Smooth muscle cell (in vitro differentiated cells): ENCODE results near the gene CBLB. TPM values are rescaled to one million over a fixed set of nuclear protein-coding genes. Genes with fewer than 3 reads are reported as not detected.

Experiments
- DNase-seq: peaks from one replicate; lab custom pipeline; 2025; ENCODE audit not compliant: unreplicated experiment; lab: John Stamatoyannopoulos, UW
- H2AFZ ChIP-seq: fragments of 200-600 bp; sonication (generic); 2 replicates; pipeline ENCODE4 v1.6.0; 2016; ENCODE audit warnings: antibody characterized with exemption, low read depth, mild to moderate bottlenecking
- H3F3A ChIP-seq: fragments of 200-600 bp; sonication (generic); 2 replicates; pipeline ENCODE4 v1.6.0; 2017; ENCODE audit warnings: antibody characterized with exemption, low read depth
- H3K27ac ChIP-seq: fragments of 200-600 bp; sonication (generic); 2 replicates; pipeline ENCODE4 v1.5.1; 2016; ENCODE audit warnings: low read depth, mild to moderate bottlenecking
- H3K27me3 ChIP-seq: fragments of 200-600 bp; sonication (generic); 2 replicates; pipeline ENCODE4 v1.6.1; 2016; ENCODE audit warnings: low read depth, mild to moderate bottlenecking
- H3K36me3 ChIP-seq: fragments of 200-600 bp; sonication (generic); 2 replicates; pipeline ENCODE4 v1.5.1; 2016; ENCODE audit warnings: low read depth
- H3K4me1 ChIP-seq: fragments of 200-600 bp; sonication (generic); 2 replicates; pipeline ENCODE4 v1.5.1; 2016; ENCODE audit warnings: low read depth
- H3K4me2 ChIP-seq: fragments of 200-600 bp; sonication (generic); 2 replicates; pipeline ENCODE4 v1.6.0; 2016; ENCODE audit warnings: mild to moderate bottlenecking
- H3K4me3 ChIP-seq: fragments of 200-600 bp; sonication (generic); 2 replicates; pipeline ENCODE4 v1.5.1; 2016; ENCODE audit warnings: mild to moderate bottlenecking
- H3K79me2 ChIP-seq: fragments of 200-600 bp; sonication (generic); 2 replicates; pipeline ENCODE4 v1.6.0; 2016; ENCODE audit warnings: low read depth, mild to moderate bottlenecking
- H3K9ac ChIP-seq: fragments of 200-600 bp; sonication (generic); 2 replicates; pipeline ENCODE4 v1.6.0; 2016; ENCODE audit warnings: low read depth
- H3K9me3 ChIP-seq: fragments of 200-600 bp; sonication (generic); replicated peaks from 2 replicates; pipeline ENCODE4 v1.5.1; 2016; ENCODE audit warnings: low read depth
- H4K20me1 ChIP-seq: fragments of 200-600 bp; sonication (generic); 2 replicates; pipeline ENCODE4 v1.6.0; 2016; ENCODE audit warnings: low read depth
- CTCF ChIP-seq: fragments of 200-600 bp; sonication (generic); IDR thresholded peaks from 2 replicates; pipeline ENCODE4 v1.5.1; 2017; ENCODE audit warnings: borderline replicate concordance, mild to moderate bottlenecking, antibody characterized with exemption; ENCODE audit not compliant: insufficient read depth, poor library complexity, severe bottlenecking
- WGBS: methylation state at CpG from one replicate; pipeline ENCODE4 v1.1.7; 2016; ENCODE audit warnings: low lambda C conversion rate; 5-methylcytosine and 5-hydroxymethylcytosine counted together
- polyA plus RNA-seq: library from polyadenylated mRNA; unstranded; fragments of >200 nt; fragmentation: Nextera tagmentation; extraction: Ambion mirVana; gene quantifications from 2 replicates; pipeline ENCODE4 v1.2.1, GENCODE V29; 2016
- total RNA-seq: library from RNA; depleted of rRNA; stranded (reverse); fragments of >200 nt; gene quantifications from 2 replicates; pipeline ENCODE4 v1.2.3, GENCODE V29; 2014

Gene CBLB
- total and polyA plus RNA-seq, 2 experiments from 2014 or later = 13.9 to 38.9 TPM

- DNase-seq = no peak
- H2AFZ ChIP-seq = no peak overlapping the region
- no peaks in the 10 kb centered on the region for H3K9me3 ChIP-seq
- H3K4me2 ChIP-seq = no peak overlapping the region
- H3K79me2 ChIP-seq = no peaks in the 10 kb centered on the region
- no peak overlapping the region for H3K4me3 ChIP-seq
- no peak for TF ChIP-seq CTCF
- H4K20me1 ChIP-seq = no peaks in the 10 kb centered on the region
- no peaks in the 10 kb centered on the region for H3F3A ChIP-seq
- no peak overlapping the region for H3K27ac ChIP-seq
- WGBS = 97% methylated on average over 4 of the region's 4 CpGs
- H3K36me3 ChIP-seq = no peaks in the 10 kb centered on the region
- H3K4me1 ChIP-seq = no peaks in the 10 kb centered on the region
- no peak overlapping the region for H3K9ac ChIP-seq
- no peaks in the 10 kb centered on the region for H3K27me3 ChIP-seq
Measured at GRCh38 chr3:105880681-105881290, 12.0 kb upstream of the CBLB start.

- H3K4me3 ChIP-seq = no peak overlapping the region
- no peaks in the 10 kb centered on the region for H3K9me3 ChIP-seq
- H3K4me2 ChIP-seq = no peak overlapping the region
- H4K20me1 ChIP-seq = no peaks in the 10 kb centered on the region
- no peak overlapping the region for H2AFZ ChIP-seq
- no peaks in the 10 kb centered on the region for H3F3A ChIP-seq
- DNase-seq = no peak
- H3K27ac ChIP-seq = no peak overlapping the region
- no peak overlapping the region for H3K9ac ChIP-seq
- no peaks in the 10 kb centered on the region for H3K79me2 ChIP-seq
- no peaks in the 10 kb centered on the region for H3K36me3 ChIP-seq
- H3K4me1 ChIP-seq = no peaks in the 10 kb centered on the region
- no peak for TF ChIP-seq CTCF
- H3K27me3 ChIP-seq = no peaks in the 10 kb centered on the region
- 88% methylated on average over 1 of the region's 1 CpG for WGBS
Measured at GRCh38 chr3:105878061-105878460, 9.2 kb upstream of the CBLB start.

GRCh38 chr3:105877336-105877910, 8.6 kb upstream of the CBLB start:
- Histone ChIP-seq H3K79me2 (no peaks in the 10 kb centered on the region), H4K20me1 (no peaks in the 10 kb centered on the region), H3K4me1 (no peaks in the 10 kb centered on the region), H3F3A (no peaks in the 10 kb centered on the region), H3K36me3 (no peaks in the 10 kb centered on the region), H3K9ac (no peak overlapping the region), H2AFZ (no peak overlapping the region), H3K4me2 (no peak overlapping the region), H3K27ac (no peak overlapping the region), H3K9me3 (no peaks in the 10 kb centered on the region), H3K4me3 (no peak overlapping the region), H3K27me3 (no peaks in the 10 kb centered on the region)
- no peak for DNase-seq
- 97% methylated on average over 1 of the region's 1 CpG for WGBS
- no peak for TF ChIP-seq CTCF
